Inferior parietal cortex (tissue), 1 donor: ENCODE measurements around the gene LRRC30.
A peak's percentile ranks its signal among the peaks of the same experiment; 100 is the strongest.

Experiments used
- DNase-seq: peaks from one replicate; pipeline ENCODE4 v3.0.0-alpha.2; 2016; ENCODE audit errors: extremely low spot score

LRRC30 gene

DNA sequence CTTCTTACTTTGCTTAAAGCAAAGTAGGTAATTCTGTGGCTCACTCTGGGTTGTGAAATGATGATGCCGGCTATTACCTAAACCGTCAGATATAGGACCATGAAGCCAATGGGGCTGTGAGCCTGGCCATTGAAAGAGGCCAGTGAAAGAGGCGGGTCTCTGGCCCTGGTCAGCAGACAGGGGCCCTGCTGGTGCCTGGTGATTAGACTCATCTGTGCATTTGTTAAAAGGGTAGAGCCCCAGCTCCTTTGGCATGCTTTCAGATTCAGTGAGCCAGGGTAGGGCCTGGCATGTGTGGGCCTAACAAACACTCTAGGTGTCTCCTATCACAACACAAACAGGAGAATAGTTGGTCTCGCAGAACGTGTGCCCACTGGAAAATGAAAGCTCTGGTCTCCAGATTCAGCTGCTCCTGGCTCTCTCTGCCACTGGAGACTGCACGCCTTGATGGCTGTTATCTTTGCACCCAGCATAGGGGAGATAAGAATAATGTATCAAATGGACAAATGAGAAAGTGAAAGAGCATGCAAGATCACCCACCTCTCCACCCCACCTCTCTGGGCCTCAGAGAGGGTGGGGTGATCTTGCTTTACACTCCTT is 6.9 kb downstream of the LRRC30 start:
- DNase-seq: no peak

DNA sequence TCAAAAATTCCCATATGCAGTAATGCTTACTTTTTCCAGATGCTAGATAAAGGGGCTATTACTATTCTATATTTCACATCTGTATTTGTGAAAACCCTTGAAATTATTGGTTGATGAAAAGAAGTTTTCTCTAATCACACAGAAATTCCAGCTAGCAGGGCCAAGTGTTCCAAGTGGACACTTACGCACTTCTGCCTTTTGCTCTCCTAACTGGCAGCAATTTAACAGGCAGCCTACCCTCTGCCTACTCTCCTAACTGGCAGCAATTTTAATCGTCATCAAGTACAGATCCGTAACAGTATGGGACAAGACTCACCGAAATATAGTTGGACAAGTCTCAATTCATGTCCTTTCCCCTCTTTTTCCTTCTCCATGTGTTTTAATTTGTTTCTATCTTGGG is 12.0 kb downstream of the LRRC30 start:
- DNase-seq: no peak

DNA sequence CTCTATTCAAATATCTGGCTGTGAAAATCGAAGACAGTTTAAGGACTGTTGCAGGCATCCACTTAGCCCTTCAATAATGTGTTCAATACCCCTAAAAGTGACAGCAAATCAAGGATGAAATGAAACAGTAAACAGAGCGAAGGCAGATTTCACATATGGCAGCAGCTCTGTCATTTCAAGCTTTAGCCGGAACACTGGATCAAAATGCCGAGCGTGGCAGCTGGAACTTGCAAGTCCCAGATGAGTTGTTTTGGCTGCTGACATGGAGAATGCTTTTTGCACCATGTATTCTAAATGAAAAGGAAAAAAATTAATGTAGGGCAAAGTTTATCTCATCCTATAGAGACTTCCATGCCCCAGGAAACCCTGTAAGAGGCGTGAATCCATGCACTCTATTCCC is 18.0 kb downstream of the LRRC30 start:
- no peak for DNase-seq

DNA sequence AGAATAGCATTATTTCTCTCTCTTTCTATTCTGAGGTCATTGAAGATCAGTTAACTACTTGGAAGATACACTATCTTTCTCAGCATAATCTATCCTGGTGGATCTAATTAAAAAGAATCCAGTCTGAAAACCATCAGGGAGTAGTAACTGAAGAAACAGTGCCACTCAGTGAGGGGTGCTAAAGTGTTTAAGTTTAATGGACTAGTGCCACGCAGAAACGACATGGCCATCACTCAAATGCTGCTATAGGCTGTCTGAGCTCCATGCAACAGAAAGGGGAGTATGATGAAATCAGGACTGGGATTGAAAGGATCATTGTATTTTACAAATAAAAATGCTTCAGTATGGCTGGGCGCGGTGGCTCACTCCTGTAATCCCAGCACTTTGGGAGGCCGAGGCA is 23.3 kb downstream of the LRRC30 start:
- DNase-seq: no peak

DNA sequence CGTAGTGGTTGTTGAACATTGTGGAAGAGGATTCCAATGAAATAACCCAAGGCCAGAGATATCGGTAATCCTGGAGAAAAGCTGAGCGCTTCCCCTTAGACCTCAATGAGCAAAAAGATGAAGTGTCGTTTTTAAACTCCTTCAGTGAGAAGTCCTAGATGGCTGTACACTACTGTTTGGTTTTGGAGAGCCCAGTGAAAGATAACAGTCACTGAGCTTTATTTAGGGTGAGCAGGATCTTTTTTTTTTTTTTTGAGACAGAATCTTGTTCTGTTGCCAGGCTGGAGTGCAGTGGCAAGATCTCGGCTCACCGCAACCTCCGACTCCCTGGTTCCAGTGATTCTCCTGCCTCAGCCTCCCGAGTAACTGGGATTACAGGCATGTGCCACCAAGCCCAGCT is 24.2 kb downstream of the LRRC30 start:
- DNase-seq: no peak

DNA sequence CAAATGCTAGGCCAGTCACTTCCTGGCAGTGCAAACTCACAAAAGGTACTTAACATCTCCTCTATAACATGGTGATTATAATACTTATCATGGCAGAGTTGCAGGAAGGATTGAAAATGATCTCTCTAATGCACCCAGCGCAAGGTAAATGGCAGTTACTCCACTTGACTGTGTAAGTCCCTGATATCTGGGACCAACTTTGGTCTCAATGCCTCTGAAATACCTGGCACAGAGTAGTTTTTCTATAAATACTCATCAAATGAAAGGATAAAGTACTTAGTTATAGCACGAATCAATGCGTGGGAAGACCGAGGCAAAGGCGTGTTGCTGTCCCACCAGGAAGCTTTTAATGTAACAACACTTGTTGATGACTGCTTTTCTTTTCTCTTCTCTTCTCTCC is 24.8 kb downstream of the LRRC30 start:
- no peak for DNase-seq

DNA sequence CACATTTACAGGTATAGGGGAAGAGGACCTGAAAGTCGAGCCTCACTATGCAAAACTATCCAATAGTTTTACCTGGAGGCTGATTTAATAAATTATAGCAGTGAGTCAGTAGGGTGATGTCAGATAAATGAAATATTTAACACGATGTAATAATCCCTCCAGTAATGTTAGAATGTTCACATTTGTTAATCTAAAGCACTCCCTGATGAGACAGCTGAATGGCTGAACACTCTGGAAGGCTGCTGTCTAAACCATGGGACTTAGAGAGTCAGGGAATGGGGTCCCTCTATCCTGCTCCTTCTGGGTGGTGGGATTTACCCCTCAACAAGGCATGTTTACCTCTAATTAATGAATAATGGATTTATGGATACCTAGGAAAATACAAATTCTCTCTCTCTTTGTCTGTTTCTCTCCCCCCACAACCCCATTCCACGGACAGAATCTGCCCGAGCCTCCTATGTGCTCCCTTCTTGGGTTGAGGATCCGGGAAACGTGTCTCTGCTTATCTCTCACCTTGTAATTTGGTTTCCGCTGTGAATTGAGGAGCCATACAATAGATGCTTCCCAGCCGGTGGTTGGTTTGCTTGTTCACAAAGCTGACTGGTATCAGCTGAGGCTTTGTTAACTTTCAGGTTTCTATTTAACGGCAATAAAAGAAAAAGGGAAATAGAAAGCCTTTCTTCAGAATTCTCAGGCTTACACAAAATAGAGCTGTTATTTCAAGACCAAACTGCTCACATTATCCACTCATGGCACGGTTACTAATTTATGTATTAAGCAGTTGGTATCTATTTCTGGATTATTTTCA is 25.9 kb downstream of the LRRC30 start:
- no peak for DNase-seq

DNA sequence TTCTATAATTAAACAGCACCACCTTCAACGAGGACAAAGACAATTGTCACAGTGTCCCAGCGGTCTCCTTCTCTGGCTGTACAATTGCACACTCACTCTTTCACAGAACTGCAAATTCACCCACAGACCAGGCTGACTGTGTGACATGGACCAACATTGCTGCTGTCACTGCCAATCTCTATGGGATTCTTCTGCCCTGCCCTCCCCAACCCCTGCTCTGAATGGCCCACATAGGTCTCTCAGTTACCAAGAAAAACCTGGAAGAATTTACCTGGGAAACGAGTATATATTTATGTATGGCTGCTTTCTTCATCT is 26.5 kb downstream of the LRRC30 start:
- no peak for DNase-seq

DNA sequence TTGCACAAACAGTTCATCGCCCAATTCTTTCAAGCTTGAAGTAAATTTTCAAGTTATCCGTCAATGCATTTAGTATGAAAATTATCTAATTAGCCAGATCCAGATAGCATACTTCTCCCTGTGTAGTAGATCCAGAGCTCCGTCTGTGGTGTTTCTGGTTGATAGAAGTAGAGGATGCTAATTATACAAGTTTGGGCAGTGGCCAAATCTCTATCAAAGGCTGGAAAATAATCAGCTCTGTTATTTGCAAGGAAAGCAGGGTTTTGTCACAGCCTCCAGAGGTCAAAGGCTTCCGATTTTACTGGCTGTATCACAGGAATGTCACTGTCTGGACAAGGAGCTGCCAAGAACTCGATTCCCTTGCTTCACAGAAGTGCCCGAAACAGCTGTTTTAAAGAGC is 28.6 kb downstream of the LRRC30 start:
- DNase-seq: peak; percentile 13

DNA sequence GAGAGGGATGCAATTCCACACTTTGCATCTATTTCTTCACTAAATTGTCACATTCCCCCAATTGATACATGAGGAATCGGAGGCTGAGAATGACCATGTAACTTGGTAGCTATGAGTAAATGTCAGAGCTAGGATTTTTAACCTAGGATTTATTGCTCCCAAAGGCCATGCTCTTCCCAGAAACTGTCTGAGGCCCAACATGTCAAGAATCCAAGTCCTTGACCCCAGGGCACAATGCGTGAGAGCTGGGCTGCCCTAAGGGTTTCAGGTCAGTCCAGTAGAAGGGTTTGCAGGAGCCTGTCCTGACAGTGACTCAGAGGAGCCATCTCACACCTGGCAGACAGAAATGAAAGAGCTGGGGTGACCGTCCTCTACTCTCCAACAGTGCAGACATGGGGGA is 30.3 kb downstream of the LRRC30 start:
- DNase-seq: no peak

DNA sequence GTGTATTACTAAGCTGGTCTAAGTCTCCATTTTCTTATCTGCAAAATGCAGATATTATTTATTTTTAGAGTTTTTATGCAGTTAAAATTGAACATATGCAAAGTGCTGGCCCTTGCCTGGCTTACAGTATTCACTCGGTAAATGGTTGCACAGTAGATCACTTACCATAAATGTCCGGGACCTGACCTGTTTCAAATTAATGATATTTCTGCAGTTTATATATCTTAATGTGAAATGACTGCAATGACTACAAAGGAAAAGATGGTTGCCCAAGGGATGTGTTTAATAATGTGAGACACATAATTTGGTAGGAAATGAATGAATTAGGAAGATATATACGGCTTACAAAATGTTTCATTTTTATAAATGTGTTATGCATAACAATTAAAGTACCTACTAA is 37.1 kb downstream of the LRRC30 start:
- no peak for DNase-seq

DNA sequence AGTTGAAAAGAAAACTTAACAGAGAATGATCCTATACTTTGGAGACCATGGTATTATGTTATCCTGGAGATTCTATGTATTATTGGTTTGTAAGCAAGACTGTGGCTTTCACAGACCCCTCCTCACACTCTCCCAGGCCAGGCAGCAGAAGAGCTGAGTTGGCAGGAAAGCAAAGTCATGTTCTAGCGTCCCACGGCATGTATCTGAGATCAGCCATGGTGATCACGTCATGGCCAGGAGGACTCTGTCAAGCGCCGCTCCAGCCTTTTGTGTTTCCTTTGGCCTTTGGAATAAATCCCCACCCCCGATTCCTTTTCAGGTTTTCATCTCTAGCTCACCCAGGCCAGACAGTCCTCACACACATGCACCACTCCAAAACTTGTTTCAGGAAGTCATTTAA is 39.1 kb downstream of the LRRC30 start:
- no peak for DNase-seq

DNA sequence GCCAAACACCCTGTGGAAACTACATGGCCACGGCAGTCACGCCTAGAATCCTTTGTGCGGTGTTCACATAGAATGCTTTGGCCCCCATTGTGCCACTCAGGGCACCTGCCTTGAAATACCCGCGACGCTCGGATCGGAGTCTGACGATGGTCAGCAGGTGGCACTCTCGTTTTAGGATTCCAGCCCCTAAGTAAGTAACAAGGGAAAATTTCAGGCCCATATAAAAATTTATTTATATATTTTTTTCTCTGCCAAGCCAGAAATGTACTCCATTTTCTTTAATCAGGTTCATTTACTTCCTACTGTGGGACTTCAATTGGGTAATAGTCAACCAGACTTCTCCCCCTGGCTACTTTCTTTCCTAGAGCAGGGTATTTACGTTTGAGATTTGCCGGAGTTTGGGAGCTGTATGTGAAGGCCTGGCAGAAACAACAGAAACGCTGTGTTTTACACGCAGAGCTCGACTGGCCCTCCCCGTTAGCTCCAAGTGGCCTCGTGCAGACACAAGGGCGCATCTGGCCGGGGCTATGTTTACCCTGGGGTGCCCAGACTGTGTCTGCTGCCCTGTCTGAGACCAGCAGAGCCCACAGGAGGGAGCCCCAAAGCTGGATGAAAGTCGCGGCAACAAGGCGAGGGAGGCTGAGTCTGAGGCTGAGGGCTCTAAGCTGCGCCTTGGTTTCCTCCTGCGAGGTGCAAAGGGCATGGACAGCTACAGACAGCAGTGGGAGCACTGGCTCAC is 41.6 kb downstream of the LRRC30 start:
- DNase-seq: peak; percentile 83

DNA sequence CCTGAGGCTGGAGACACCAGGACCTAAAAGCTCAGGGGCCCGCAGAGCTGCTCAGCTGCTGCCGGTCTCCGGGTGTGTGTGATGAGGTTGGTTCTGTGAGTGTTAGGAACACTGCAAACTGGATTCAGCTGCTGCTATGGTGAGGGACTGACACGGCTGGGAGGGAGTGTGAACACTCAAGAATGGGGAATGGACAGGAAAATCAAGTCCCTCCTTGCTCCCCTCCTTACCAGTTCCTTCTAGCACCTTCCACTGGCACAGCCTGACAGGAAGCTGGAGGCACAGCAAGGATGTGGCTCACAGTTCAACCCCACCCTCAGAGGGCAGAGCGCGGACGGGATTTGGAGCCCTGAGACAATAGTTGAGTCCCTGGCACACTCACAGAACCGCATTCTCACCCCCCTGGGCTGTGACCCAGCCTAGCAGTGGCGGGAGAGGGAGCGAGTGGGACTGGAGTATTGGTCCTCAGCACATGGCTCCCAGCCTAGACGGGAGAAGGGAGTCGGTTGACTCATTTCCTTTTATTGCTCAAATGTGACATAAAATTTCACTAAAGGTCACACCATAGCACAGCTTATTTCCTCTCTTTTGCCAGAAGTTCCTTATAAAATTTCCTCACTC is 42.5 kb downstream of the LRRC30 start:
- no peak for DNase-seq

DNA sequence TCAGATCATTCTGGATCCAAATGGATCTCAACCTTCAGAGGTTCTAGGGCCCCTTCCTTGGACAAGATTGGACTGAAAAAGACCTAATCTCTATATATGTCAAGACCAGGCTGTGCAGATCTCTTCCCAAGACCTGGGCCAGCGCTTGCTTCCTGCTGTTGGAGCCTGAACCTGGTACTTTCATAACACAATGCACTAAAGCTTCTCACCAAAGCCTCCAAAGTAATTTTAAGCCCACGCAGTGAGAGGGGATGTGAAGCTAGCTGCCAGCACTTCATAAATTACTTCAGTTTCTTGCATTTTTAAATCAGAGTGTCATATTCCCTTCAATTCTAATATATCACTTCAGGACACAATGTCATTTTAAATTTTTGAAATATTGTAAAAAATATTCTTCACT is 50.7 kb downstream of the LRRC30 start:
- no peak for DNase-seq
